GM23338 (cell line): ENCODE measurements around the gene MAPT. TPM values are rescaled to one million over a fixed set of nuclear protein-coding genes. Genes with fewer than 3 reads are reported as not detected.

Source experiments
- ATAC-seq: fragments of 200-7000 bp; cut with Tn5 transposase; 3 replicates; pipeline ENCODE4 v1.9.1; 2020
- DNase-seq: peaks from one replicate; pipeline ENCODE4 v3.0.0-alpha.2; 2015; ENCODE audit warnings: low spot score
- H2AFZ ChIP-seq: fragments of 200-600 bp; sonication (generic); 2 replicates; pipeline ENCODE4 v1.8.0; 2016; ENCODE audit warnings: antibody characterized with exemption, mild to moderate bottlenecking, moderate library complexity
- H3F3A ChIP-seq: fragments of 200-600 bp; sonication (generic); replicated peaks from 2 replicates; pipeline ENCODE4 v1.8.0; 2017; ENCODE audit warnings: antibody characterized with exemption, mixed run types, low read depth
- H3K27ac ChIP-seq: fragments of 200-600 bp; sonication (generic); 2 replicates; pipeline ENCODE4 v1.6.1; 2016; ENCODE audit warnings: low read depth
- H3K27me3 ChIP-seq: fragments of 200-600 bp; sonication (generic); 2 replicates; pipeline ENCODE4 v1.8.0; 2016; ENCODE audit warnings: mild to moderate bottlenecking, mixed run types, moderate library complexity; ENCODE audit not compliant: insufficient read depth
- H3K36me3 ChIP-seq: fragments of 200-600 bp; sonication (generic); 2 replicates; pipeline ENCODE4 v1.8.0; 2016; ENCODE audit warnings: mild to moderate bottlenecking; ENCODE audit not compliant: insufficient read depth
- H3K4me1 ChIP-seq: fragments of 200-600 bp; sonication (generic); 2 replicates; pipeline ENCODE4 v1.8.0; 2016; ENCODE audit warnings: mild to moderate bottlenecking, moderate library complexity; ENCODE audit not compliant: insufficient read depth
- H3K4me2 ChIP-seq: fragments of 200-600 bp; sonication (generic); 2 replicates; pipeline ENCODE4 v1.7.1; 2017; ENCODE audit warnings: mixed run types
- H3K4me3 ChIP-seq: fragments of 200-600 bp; sonication (generic); 2 replicates; pipeline ENCODE4 v1.6.1; 2016; ENCODE audit warnings: mixed run types
- H3K79me2 ChIP-seq: fragments of 200-600 bp; sonication (generic); replicated peaks from 2 replicates; pipeline ENCODE4 v1.8.0; 2017; ENCODE audit warnings: mild to moderate bottlenecking; ENCODE audit not compliant: insufficient read depth
- H3K9me2 ChIP-seq: fragments of 200-600 bp; sonication (generic); 2 replicates; pipeline ENCODE4 v1.8.0; 2017; ENCODE audit not compliant: insufficient read depth
- H4K20me1 ChIP-seq: fragments of 200-600 bp; sonication (generic); replicated peaks from 2 replicates; pipeline ENCODE4 v1.8.0; 2017; ENCODE audit warnings: mild to moderate bottlenecking; ENCODE audit not compliant: insufficient read depth
- H3K27ac Mint-ChIP-seq: 2 replicates; pipeline ENCODE4 v1.8.0; 2020; ENCODE audit warnings: inconsistent platforms, mild to moderate bottlenecking, moderate library complexity, mixed read lengths
- H3K27me3 Mint-ChIP-seq: 3 replicates; pipeline ENCODE4 v1.8.0; 2022; ENCODE audit warnings: low read depth, mild to moderate bottlenecking, moderate library complexity, mixed read lengths, inconsistent platforms; ENCODE audit not compliant: insufficient read depth, poor library complexity
- H3K36me3 Mint-ChIP-seq: 3 replicates; pipeline ENCODE4 v1.8.0; 2021; ENCODE audit warnings: low read depth, mild to moderate bottlenecking, inconsistent platforms, moderate library complexity, mixed read lengths
- H3K4me1 Mint-ChIP-seq: 3 replicates; pipeline ENCODE4 v1.8.0; 2020; ENCODE audit warnings: mild to moderate bottlenecking, inconsistent platforms, mixed read lengths
- H3K4me3 Mint-ChIP-seq: 3 replicates; pipeline ENCODE4 v1.8.0; 2021; ENCODE audit warnings: moderate library complexity, mild to moderate bottlenecking, inconsistent platforms, mixed read lengths
- H3K9me3 Mint-ChIP-seq: 3 replicates; pipeline ENCODE4 v1.8.0; 2020; ENCODE audit warnings: moderate library complexity, mild to moderate bottlenecking, inconsistent platforms, mixed read lengths
- CREB1 ChIP-seq: fragments of 250-450 bp; sonication (Bioruptor Pico); IDR thresholded peaks from 2 replicates; pipeline ENCODE4 v1.5.0; 2020; ENCODE audit warnings: low read depth, mild to moderate bottlenecking, moderate library complexity
- CTCF ChIP-seq, 2 experiments: fragments of 200-600 bp in 1 of 2; sonication (generic) in 1 of 2; conservative IDR thresholded peaks; 2 replicates each; pipeline versions ENCODE4 v1.5.1 to v1.6.1; 2016 to 2017; ENCODE audit warnings: antibody characterized with exemption in 2 of 2, low read depth in 2 of 2, mild to moderate bottlenecking in 2 of 2, moderate library complexity in 1 of 2
- EZH2 ChIP-seq: fragments of 200-600 bp; sonication (generic); IDR thresholded peaks from one replicate; pipeline ENCODE4 v1.8.0; 2017; ENCODE audit warnings: antibody characterized with exemption, mild to moderate bottlenecking, low read depth; ENCODE audit not compliant: unreplicated experiment
- EZH2phosphoT487 ChIP-seq: fragments of 200-600 bp; sonication (generic); IDR thresholded peaks from one replicate; pipeline ENCODE4 v1.8.1; 2018; ENCODE audit warnings: antibody characterized with exemption; ENCODE audit not compliant: unreplicated experiment
- NANOG ChIP-seq: IDR thresholded peaks from 2 replicates; pipeline ENCODE4 v1.6.1; 2016; ENCODE audit warnings: antibody characterized with exemption, borderline replicate concordance
- POLR2AphosphoS5 ChIP-seq: IDR thresholded peaks from 2 replicates; pipeline ENCODE4 v1.6.1; 2016; ENCODE audit warnings: antibody characterized with exemption, low read depth
- STAT1 ChIP-seq: IDR thresholded peaks from one replicate; pipeline ENCODE4 v1.6.1; 2016; ENCODE audit warnings: antibody characterized with exemption; ENCODE audit not compliant: unreplicated experiment
- ZNF331 ChIP-seq: fragments of 250-450 bp; sonication (Bioruptor Pico); IDR thresholded peaks from 2 replicates; pipeline ENCODE4 v1.5.0; 2020; ENCODE audit warnings: low read depth, mild to moderate bottlenecking, moderate library complexity
- polyA plus RNA-seq: library from polyadenylated mRNA; unstranded; fragments of >200 nt; fragmentation: Nextera tagmentation; extraction: Ambion mirVana; gene quantifications from 2 replicates; pipeline ENCODE4 v1.2.1, GENCODE V29; 2016
- total RNA-seq: library from RNA; depleted of rRNA; stranded (reverse); fragments of >200 nt; shearing (Covaris generic); gene quantifications from 2 replicates; pipeline ENCODE4 v1.2.3, GENCODE V29; 2014
- TF ChIP-seq, protein P1 (sequence below): IDR thresholded peaks from 2 replicates; pipeline ENCODE4 v1.6.1; 2016; ENCODE audit warnings: antibody characterized with exemption
- TF ChIP-seq, protein P2 (sequence below): fragments of 250-450 bp; sonication (Bioruptor Pico); IDR thresholded peaks from 2 replicates; pipeline ENCODE4 v1.5.0; 2020; ENCODE audit warnings: mild to moderate bottlenecking, moderate library complexity

MAPT gene
- total and polyA plus RNA-seq, 2 experiments from 2014 or later: 1.1 to 2.1 TPM

- H3K27ac ChIP-seq: no peak overlapping the region
- H3K27me3 ChIP-seq: no peaks in the 10 kb centered on the region
- H3K36me3 Mint-ChIP-seq: no peaks in the 10 kb centered on the region
- no peak overlapping the region for H2AFZ ChIP-seq
- H3K4me2 ChIP-seq: no peak overlapping the region
- peaks cover 3% of the 10 kb centered on the region; the same call in 2 of the 3 replicates for H3K4me1 Mint-ChIP-seq
- H3K4me1 ChIP-seq: no peaks in the 10 kb centered on the region
- DNase-seq (no peak), ATAC-seq (no peak)
- H3K79me2 ChIP-seq: no peaks in the 10 kb centered on the region
- no peaks in the 10 kb centered on the region for H3K36me3 ChIP-seq
- H3F3A ChIP-seq: no peaks in the 10 kb centered on the region
- TF ChIP-seq STAT1 (no peak), EZH2phosphoT487 (no peak), NANOG (no peak), POLR2AphosphoS5 (no peak)
- peaks cover 8% of the 10 kb centered on the region for H3K27me3 Mint-ChIP-seq
- H3K4me3 ChIP-seq: no peak overlapping the region
- no peak overlapping the region for H3K27ac Mint-ChIP-seq
- H3K9me2 ChIP-seq: no peaks in the 10 kb centered on the region
- no peaks in the 10 kb centered on the region; the same call in 2 of the 3 replicates for H3K9me3 Mint-ChIP-seq
- no peaks in the 10 kb centered on the region for H4K20me1 ChIP-seq
- no peak overlapping the region for H3K4me3 Mint-ChIP-seq
Measured at GRCh38 chr17:45986056-45986455, 91.7 kb downstream of the MAPT start.

DNA sequence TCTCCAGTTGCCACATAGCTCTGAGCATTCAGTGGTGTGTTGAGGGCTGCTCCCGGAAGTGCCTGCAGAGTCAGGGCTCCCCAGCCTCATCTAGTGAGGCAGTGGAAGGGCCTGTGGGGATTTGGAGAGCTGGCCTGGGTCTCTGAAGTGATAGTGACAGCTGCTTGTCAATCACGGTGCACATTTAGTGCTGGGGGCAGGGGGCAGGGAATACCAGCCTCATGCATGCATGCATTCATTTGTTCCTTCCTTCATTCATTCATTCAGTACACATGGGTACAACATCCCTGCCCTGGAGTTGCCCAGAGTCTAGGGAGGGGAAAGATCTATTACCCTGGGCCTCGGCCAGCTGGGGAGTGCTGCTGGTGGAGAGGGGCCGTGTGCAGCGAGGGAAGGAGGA, 93.4 kb downstream of the MAPT start:
- no peak overlapping the region for H3K4me3 Mint-ChIP-seq
- no peaks in the 10 kb centered on the region for H3F3A ChIP-seq
- no peak overlapping the region for H2AFZ ChIP-seq
- H3K27ac ChIP-seq: no peak overlapping the region
- DNase-seq (no peak), ATAC-seq (no peak)
- no peaks in the 10 kb centered on the region for H3K36me3 ChIP-seq
- no peaks in the 10 kb centered on the region for H3K36me3 Mint-ChIP-seq
- H3K4me1 ChIP-seq: no peaks in the 10 kb centered on the region
- no peak overlapping the region for H3K27ac Mint-ChIP-seq
- H3K4me2 ChIP-seq: no peak overlapping the region
- no peaks in the 10 kb centered on the region for H3K9me2 ChIP-seq
- H3K27me3 ChIP-seq: no peaks in the 10 kb centered on the region
- peaks cover 8% of the 10 kb centered on the region for H3K27me3 Mint-ChIP-seq
- H3K9me3 Mint-ChIP-seq: no peaks in the 10 kb centered on the region; the same call in 2 of the 3 replicates
- H3K79me2 ChIP-seq: no peaks in the 10 kb centered on the region
- peaks cover 3% of the 10 kb centered on the region; the same call in 2 of the 3 replicates for H3K4me1 Mint-ChIP-seq
- H4K20me1 ChIP-seq: no peaks in the 10 kb centered on the region
- no peak overlapping the region for H3K4me3 ChIP-seq
- TF ChIP-seq STAT1 (no peak), CTCF (conservative IDR thresholded peaks at IDR 0.05; ENCODE audit: low read depth in 2 of 2) (no peak), CREB1 (CRISPR knock-in tag) (no peak), EZH2phosphoT487 (no peak), EZH2 (no peak), POLR2AphosphoS5 (no peak), ZNF331 (CRISPR knock-in tag) (no peak)
- TF ChIP-seq, protein P1, sequence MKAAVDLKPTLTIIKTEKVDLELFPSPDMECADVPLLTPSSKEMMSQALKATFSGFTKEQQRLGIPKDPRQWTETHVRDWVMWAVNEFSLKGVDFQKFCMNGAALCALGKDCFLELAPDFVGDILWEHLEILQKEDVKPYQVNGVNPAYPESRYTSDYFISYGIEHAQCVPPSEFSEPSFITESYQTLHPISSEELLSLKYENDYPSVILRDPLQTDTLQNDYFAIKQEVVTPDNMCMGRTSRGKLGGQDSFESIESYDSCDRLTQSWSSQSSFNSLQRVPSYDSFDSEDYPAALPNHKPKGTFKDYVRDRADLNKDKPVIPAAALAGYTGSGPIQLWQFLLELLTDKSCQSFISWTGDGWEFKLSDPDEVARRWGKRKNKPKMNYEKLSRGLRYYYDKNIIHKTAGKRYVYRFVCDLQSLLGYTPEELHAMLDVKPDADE: no peak
- TF ChIP-seq, protein P2, sequence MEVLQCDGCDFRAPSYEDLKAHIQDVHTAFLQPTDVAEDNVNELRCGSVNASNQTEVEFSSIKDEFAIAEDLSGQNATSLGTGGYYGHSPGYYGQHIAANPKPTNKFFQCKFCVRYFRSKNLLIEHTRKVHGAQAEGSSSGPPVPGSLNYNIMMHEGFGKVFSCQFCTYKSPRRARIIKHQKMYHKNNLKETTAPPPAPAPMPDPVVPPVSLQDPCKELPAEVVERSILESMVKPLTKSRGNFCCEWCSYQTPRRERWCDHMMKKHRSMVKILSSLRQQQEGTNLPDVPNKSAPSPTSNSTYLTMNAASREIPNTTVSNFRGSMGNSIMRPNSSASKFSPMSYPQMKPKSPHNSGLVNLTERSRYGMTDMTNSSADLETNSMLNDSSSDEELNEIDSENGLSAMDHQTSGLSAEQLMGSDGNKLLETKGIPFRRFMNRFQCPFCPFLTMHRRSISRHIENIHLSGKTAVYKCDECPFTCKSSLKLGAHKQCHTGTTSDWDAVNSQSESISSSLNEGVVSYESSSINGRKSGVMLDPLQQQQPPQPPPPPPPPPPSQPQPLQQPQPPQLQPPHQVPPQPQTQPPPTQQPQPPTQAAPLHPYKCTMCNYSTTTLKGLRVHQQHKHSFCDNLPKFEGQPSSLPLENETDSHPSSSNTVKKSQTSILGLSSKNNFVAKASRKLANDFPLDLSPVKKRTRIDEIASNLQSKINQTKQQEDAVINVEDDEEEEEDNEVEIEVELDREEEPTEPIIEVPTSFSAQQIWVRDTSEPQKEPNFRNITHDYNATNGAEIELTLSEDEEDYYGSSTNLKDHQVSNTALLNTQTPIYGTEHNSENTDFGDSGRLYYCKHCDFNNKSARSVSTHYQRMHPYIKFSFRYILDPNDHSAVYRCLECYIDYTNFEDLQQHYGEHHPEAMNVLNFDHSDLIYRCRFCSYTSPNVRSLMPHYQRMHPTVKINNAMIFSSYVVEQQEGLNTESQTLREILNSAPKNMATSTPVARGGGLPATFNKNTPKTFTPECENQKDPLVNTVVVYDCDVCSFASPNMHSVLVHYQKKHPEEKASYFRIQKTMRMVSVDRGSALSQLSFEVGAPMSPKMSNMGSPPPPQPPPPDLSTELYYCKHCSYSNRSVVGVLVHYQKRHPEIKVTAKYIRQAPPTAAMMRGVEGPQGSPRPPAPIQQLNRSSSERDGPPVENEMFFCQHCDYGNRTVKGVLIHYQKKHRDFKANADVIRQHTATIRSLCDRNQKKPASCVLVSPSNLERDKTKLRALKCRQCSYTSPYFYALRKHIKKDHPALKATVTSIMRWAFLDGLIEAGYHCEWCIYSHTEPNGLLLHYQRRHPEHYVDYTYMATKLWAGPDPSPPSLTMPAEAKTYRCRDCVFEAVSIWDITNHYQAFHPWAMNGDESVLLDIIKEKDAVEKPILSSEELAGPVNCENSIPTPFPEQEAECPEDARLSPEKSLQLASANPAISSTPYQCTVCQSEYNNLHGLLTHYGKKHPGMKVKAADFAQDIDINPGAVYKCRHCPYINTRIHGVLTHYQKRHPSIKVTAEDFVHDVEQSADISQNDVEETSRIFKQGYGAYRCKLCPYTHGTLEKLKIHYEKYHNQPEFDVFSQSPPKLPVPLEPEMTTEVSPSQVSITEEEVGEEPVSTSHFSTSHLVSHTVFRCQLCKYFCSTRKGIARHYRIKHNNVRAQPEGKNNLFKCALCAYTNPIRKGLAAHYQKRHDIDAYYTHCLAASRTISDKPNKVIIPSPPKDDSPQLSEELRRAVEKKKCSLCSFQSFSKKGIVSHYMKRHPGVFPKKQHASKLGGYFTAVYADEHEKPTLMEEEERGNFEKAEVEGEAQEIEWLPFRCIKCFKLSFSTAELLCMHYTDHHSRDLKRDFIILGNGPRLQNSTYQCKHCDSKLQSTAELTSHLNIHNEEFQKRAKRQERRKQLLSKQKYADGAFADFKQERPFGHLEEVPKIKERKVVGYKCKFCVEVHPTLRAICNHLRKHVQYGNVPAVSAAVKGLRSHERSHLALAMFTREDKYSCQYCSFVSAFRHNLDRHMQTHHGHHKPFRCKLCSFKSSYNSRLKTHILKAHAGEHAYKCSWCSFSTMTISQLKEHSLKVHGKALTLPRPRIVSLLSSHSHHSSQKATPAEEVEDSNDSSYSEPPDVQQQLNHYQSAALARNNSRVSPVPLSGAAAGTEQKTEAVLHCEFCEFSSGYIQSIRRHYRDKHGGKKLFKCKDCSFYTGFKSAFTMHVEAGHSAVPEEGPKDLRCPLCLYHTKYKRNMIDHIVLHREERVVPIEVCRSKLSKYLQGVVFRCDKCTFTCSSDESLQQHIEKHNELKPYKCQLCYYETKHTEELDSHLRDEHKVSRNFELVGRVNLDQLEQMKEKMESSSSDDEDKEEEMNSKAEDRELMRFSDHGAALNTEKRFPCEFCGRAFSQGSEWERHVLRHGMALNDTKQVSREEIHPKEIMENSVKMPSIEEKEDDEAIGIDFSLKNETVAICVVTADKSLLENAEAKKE (CRISPR knock-in tag): no peak
